Measurements from ENCODE around the gene MTPN.

DNA sequence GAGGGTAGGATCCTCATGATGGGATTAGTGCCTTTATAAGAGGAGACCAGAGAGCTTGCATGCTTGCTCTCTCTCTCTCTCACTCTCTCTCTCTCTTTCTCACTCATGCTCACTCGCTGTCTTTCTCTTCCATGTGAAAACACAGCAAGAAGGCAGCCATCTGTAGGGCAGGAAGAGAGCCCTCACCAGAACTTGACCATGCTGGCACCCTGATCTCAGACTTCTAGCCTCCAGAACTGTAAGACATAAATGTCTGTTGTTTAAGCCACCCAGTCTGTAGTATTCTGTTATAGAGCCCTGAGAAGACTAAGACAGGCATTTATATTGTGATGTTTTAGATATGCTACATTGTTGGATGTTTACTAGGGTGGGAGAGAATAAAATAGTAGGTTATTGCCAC is 43.4 kb upstream of the MTPN start:
- TF ChIP-seq CTCF (IDR thresholded peaks at IDR 0.05), result no peak
- no peak for TF ChIP-seq POLR2A (IDR thresholded peaks at IDR 0.05)
